OCI-LY1 (cell line): ENCODE data around the gene SIGLEC6.

Source experiments
- H2AFZ ChIP-seq: fragments of 200-600 bp; sonication (generic), shearing (Covaris generic); 2 replicates; pipeline ENCODE4 v1.6.0; 2014; ENCODE audit warnings: antibody characterized with exemption, mild to moderate bottlenecking, low read length
- H3F3A ChIP-seq: fragments of 200-600 bp; sonication (generic), shearing (Covaris generic); 2 replicates; pipeline ENCODE4 v1.6.0; 2014; ENCODE audit warnings: mild to moderate bottlenecking, antibody characterized with exemption, low read length, moderate library complexity; ENCODE audit not compliant: insufficient read depth
- H3K27ac ChIP-seq: fragments of 200-600 bp; sonication (generic); 2 replicates; pipeline ENCODE4 v1.5.1; 2014; ENCODE audit warnings: low read length, mixed run types, mild to moderate bottlenecking, low read depth; ENCODE audit not compliant: poor library complexity, severe bottlenecking
- H3K27me3 ChIP-seq: fragments of 200-600 bp; sonication (generic); 2 replicates; pipeline ENCODE4 v1.6.0; 2014; ENCODE audit warnings: antibody characterized with exemption, mild to moderate bottlenecking, low read length, moderate library complexity; ENCODE audit not compliant: insufficient read depth
- H3K36me3 ChIP-seq: fragments of 200-600 bp; sonication (generic); 2 replicates; pipeline ENCODE4 v1.6.1; 2014; ENCODE audit warnings: mild to moderate bottlenecking, antibody characterized with exemption, low read length, moderate library complexity, mixed read lengths; ENCODE audit not compliant: insufficient read depth
- H3K4me1 ChIP-seq: fragments of 200-600 bp; sonication (generic); 2 replicates; pipeline ENCODE4 v1.5.1; 2014; ENCODE audit warnings: mild to moderate bottlenecking, low read length, moderate library complexity; ENCODE audit not compliant: insufficient read depth, severe bottlenecking
- H3K4me2 ChIP-seq: fragments of 200-600 bp; sonication (generic), shearing (Covaris generic); 2 replicates; pipeline ENCODE4 v1.6.1; 2014; ENCODE audit warnings: low read length
- H3K4me3 ChIP-seq: fragments of 200-600 bp; sonication (generic); 2 replicates; pipeline ENCODE4 v1.5.1; 2014; ENCODE audit warnings: low read length, low read depth, mild to moderate bottlenecking, mixed read lengths; ENCODE audit not compliant: poor library complexity, severe bottlenecking
- H3K79me2 ChIP-seq: fragments of 200-600 bp; shearing (Covaris generic); 2 replicates; pipeline ENCODE4 v1.6.1; 2016; ENCODE audit warnings: mixed run types, low read length, mixed read lengths; ENCODE audit not compliant: insufficient read depth
- H3K9ac ChIP-seq: fragments of 200-600 bp; sonication (generic), shearing (Covaris generic); 2 replicates; pipeline ENCODE4 v1.6.1; 2014; ENCODE audit warnings: mild to moderate bottlenecking, low read length, mixed read lengths
- H3K9me2 ChIP-seq: fragments of 200-600 bp; sonication (generic), shearing (Covaris generic); 2 replicates; pipeline ENCODE4 v1.6.1; 2014; ENCODE audit warnings: low read depth, mild to moderate bottlenecking, low read length, mixed read lengths
- H3K9me3 ChIP-seq: fragments of 200-600 bp; shearing (Covaris generic); 2 replicates; pipeline ENCODE4 v1.6.1; 2014; ENCODE audit warnings: low read length, mixed read lengths
- H4K20me1 ChIP-seq: fragments of 200-600 bp; sonication (generic), shearing (Covaris generic); 2 replicates; pipeline ENCODE4 v1.6.0; 2016; ENCODE audit warnings: mild to moderate bottlenecking, low read length; ENCODE audit not compliant: insufficient read depth
- CTCF ChIP-seq: fragments of 200-600 bp; sonication (generic), shearing (Covaris generic); IDR thresholded peaks from 2 replicates; pipeline ENCODE4 v1.5.1; 2017; ENCODE audit warnings: mild to moderate bottlenecking, antibody characterized with exemption, low read length, moderate library complexity, mixed read lengths
- EZH2 ChIP-seq: fragments of 200-600 bp; sonication (generic), shearing (Covaris generic); IDR thresholded peaks from 2 replicates; pipeline ENCODE4 v1.8.0; 2017; ENCODE audit warnings: borderline replicate concordance, mixed run types, mild to moderate bottlenecking, antibody characterized with exemption, low read length, moderate library complexity, mixed read lengths

The SIGLEC6 gene

GRCh38 chr19:51479531-51480331, 51.7 kb downstream of the SIGLEC6 start:
- no peaks in the 10 kb centered on the region for H4K20me1 ChIP-seq
- H3K9me2 ChIP-seq, result no peaks in the 10 kb centered on the region
- no peak overlapping the region for H3K9ac ChIP-seq
- peaks cover 2% of the 10 kb centered on the region; the same call in 1 of the 2 replicates for H3K27me3 ChIP-seq
- H3F3A ChIP-seq, result no peaks in the 10 kb centered on the region
- no peaks in the 10 kb centered on the region for H3K36me3 ChIP-seq
- no peaks in the 10 kb centered on the region for H3K4me1 ChIP-seq
- no peaks in the 10 kb centered on the region for H3K9me3 ChIP-seq
- no peak overlapping the region for H2AFZ ChIP-seq
- no peak for TF ChIP-seq EZH2
- TF ChIP-seq CTCF, result no peak
- no peak overlapping the region for H3K4me3 ChIP-seq
- H3K4me2 ChIP-seq, result no peak overlapping the region
- H3K79me2 ChIP-seq, result no peaks in the 10 kb centered on the region
- no peak overlapping the region for H3K27ac ChIP-seq

DNA sequence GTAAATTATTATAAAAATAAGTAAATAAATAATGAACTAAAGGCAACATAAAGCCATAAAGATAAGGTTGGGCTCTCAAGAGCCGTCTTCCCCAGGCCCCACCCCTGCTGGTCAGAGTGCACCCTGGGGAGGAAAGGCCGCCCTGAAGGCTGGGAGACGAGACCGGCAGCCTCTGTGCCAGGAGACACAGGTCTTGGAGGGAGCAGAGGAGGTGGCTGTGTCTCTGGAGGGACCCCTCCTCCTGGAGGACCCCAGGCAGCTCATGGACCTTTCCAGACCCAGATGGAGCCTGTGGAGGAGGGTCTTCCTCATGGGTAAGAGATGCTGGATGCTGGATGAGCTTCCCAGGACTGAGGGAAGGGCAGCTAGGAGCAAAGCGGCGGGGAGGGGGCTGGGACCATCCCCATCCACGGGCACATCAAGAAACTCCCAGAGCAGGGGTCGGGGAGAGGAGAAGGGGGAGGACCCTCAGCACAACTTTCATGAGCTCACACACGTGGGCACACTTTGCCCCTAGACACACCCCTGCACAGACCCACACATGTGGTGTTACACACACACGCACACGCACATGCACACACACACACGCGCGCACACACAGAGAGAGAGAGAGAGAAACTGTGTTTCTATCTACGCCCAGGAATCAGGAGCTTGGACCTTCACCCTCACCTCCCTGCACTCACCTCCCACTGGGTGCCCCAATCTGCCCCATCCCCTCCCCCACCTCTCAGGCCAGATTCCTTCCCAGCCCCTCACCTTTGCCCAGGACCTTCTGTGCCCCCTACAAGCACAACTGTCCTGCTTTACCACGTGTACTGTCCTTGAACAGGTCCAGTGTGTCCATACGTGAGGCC, 52.9 kb downstream of the SIGLEC6 start, which contains the start of gene CEACAM18:
Gene CEACAM18 (plus strand): TSS at position 159 of the 854 bp plus-strand sequence.
- Histone ChIP-seq H3K9me2 (no peaks in the 10 kb centered on the region), H3K36me3 (no peaks in the 10 kb centered on the region), H3K4me2 (no peak within 1 kb of the TSS), H2AFZ (no peak within 1 kb of the TSS), H4K20me1 (no peaks in the 10 kb centered on the region), H3K4me1 (no peaks in the 10 kb centered on the region), H3K4me3 (no peak within 1 kb of the TSS), H3K27me3 (peaks cover 4% of the 10 kb centered on the region; the same call in 1 of the 2 replicates), H3K79me2 (no peaks in the 10 kb centered on the region), H3F3A (no peaks in the 10 kb centered on the region), H3K27ac (no peak within 1 kb of the TSS), H3K9ac (no peak within 1 kb of the TSS), H3K9me3 (no peaks in the 10 kb centered on the region)
- TF ChIP-seq CTCF (no peak), EZH2 (no peak)

- no peaks in the 10 kb centered on the region for H4K20me1 ChIP-seq
- no peak overlapping the region for H3K4me3 ChIP-seq
- no peak overlapping the region for H3K4me2 ChIP-seq
- no peaks in the 10 kb centered on the region for H3K79me2 ChIP-seq
- H3K27me3 ChIP-seq, result peaks cover 4% of the 10 kb centered on the region; the same call in 1 of the 2 replicates
- H3K9ac ChIP-seq, result no peak overlapping the region
- no peaks in the 10 kb centered on the region for H3K4me1 ChIP-seq
- no peak overlapping the region for H2AFZ ChIP-seq
- no peaks in the 10 kb centered on the region for H3K36me3 ChIP-seq
- H3K9me2 ChIP-seq, result no peaks in the 10 kb centered on the region
- H3K27ac ChIP-seq, result no peak overlapping the region
- H3K9me3 ChIP-seq, result no peaks in the 10 kb centered on the region
- TF ChIP-seq EZH2 (no peak), CTCF (no peak)
- no peaks in the 10 kb centered on the region for H3F3A ChIP-seq
Observed at GRCh38 chr19:51477344-51477743, 54.1 kb downstream of the SIGLEC6 start.
